Measurements from ENCODE around the gene FAM25G.
"Not testable (repeated sequence)": the region's sequence is repeated elsewhere in the genome, so short reads cannot be mapped to it uniquely, and the experiment has no call there.

Gene FAM25G

DNA sequence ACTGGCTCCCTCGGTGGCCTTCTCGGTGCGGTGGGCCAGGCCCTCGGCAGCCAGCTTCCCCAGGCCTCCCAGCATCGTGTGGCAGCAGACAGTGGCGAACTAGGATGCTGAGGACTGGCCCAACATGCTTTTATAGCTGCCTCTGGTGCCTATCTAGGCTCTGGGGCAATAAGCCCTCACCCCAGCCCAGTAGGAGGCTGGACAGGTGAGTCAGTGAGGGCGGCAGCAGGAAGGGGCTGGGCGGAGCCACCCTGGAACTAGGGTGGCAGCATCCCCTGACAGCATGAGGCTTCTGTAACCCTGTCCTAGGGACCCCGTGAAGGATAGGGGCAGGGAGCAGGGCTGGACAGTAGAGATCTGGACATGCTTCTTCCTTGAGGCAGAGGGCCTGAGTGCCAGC lies at the start of gene FAM25G:
FAM25G (minus strand) TSS at position 101 of the 400 bp plus-strand sequence; CDS start at position 75, 26 bp downstream.
- CTCF ChIA-PET: not testable (repeated sequence)

GRCh38 chr10:47536430-47536829 lies 44.9 kb upstream of the FAM25G start:
- CTCF ChIA-PET: not testable (repeated sequence)

More for the DNA sequence above, at the start of gene FAM25G:
- DNase-seq (ENCODE audit: low read depth, low spot score); POLR2A ChIA-PET; H3K4me3 ChIP-seq (ENCODE audit: low read depth, low read length): not testable (repeated sequence)

GRCh38 chr10:47523475-47523874 lies 32.0 kb upstream of the FAM25G start, which contains the start of gene AGAP9:
Gene AGAP9 (minus strand): TSS chr10:47523638. CDS start chr10:47523526, 112 bp downstream.
- CTCF ChIA-PET; DNase-seq (ENCODE audit: low read depth, low spot score); H3K4me3 ChIP-seq (ENCODE audit: low read depth, low read length); POLR2A ChIA-PET: not testable (repeated sequence)

More at GRCh38 chr10:47536430-47536829, 44.9 kb upstream of the FAM25G start:
- DNase-seq (ENCODE audit: low read depth, low spot score); POLR2A ChIA-PET; H3K4me3 ChIP-seq (ENCODE audit: low read depth, low read length): not testable (repeated sequence)

- POLR2A ChIA-PET; DNase-seq (ENCODE audit: low read depth, low spot score); H3K4me3 ChIP-seq (ENCODE audit: low read depth, low read length); CTCF ChIA-PET: not testable (repeated sequence)
These were observed 10.8 kb upstream of the FAM25G start for GRCh38 chr10:47502313-47502712.

DNA sequence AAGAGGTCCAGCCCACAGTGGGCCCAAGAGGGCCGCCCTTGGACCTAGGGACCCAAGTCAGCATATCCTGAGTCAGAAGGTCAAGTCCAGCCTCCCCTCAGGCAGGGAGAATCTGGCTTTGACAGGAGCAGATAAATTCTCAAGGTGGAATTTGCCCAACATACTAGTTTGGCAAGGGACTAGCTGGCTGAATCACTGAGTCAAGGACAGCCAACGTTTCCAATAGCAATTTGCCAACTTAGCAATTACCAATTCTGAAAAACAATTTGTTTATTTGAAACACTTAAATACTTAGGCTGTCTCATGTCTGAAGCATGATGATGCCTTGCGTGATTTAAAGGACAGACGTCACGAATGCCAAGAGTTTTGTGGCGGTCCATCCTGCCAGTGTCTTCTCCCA lies 2.7 kb upstream of the FAM25G start:
- POLR2A ChIA-PET; H3K4me3 ChIP-seq (ENCODE audit: low read depth, low read length); CTCF ChIA-PET; DNase-seq (ENCODE audit: low read depth, low spot score): not testable (repeated sequence)

DNA sequence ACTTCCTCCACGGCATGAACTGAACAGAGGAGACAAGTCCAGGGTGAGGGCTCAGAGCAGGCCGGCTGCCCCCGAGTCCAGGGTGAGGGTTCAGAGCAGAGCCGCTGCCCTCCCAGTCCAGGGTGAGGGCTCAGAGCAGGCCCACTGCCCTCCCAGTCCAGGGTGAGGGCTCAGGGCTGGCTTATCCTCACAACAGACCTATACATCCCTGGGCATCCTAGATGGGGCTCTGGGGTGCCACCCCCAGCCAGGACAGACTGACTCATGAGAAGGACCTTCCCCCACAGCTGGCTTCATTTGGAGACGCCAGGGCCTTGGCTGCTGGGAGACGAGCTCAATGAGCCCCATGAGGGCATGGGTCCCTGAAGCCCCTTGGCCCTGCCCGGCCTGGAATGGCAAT lies 1.9 kb downstream of the FAM25G start:
- DNase-seq (ENCODE audit: low read depth, low spot score); CTCF ChIA-PET; POLR2A ChIA-PET; H3K4me3 ChIP-seq (ENCODE audit: low read depth, low read length): not testable (repeated sequence)

GRCh38 chr10:47485943-47486342 lies 5.6 kb downstream of the FAM25G start:
- H3K4me3 ChIP-seq (ENCODE audit: low read depth, low read length); CTCF ChIA-PET; POLR2A ChIA-PET: not testable (repeated sequence)
- peak; percentile 16 for DNase-seq (ENCODE audit: low read depth, low spot score)

GRCh38 chr10:47484786-47485185 lies 6.7 kb downstream of the FAM25G start:
- H3K4me3 ChIP-seq (ENCODE audit: low read depth, low read length); CTCF ChIA-PET; DNase-seq (ENCODE audit: low read depth, low spot score); POLR2A ChIA-PET: not testable (repeated sequence)

DNA sequence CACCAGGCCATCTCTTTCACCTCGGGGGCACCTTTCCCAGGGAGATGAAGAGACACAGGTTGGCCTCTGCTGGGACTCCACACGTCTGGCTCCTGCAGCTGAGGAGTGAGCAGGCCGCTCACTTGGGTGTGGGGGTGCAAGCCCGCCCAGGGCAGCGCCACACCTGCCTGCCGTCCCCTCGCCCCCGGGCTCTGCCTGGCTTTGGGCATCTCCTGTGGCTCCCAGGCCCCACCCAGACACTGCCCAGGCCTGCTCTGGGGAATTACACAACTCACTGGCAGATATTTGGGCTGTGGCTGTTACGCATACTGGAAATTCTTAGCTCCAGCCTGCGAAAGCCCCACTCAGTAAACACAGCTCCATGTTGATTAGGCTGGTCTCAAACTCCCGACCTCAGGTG lies 7.6 kb downstream of the FAM25G start, which contains the start of gene ANXA8:
ANXA8 (minus strand) TSS at position 193 of the 400 bp plus-strand sequence; CDS start at position 11, 182 bp downstream.
- DNase-seq (ENCODE audit: low read depth, low spot score); H3K4me3 ChIP-seq (ENCODE audit: low read depth, low read length); POLR2A ChIA-PET; CTCF ChIA-PET: not testable (repeated sequence)

- H3K4me3 ChIP-seq (ENCODE audit: low read depth, low read length); POLR2A ChIA-PET: not testable (repeated sequence)
These were observed 9.1 kb downstream of the FAM25G start for GRCh38 chr10:47482367-47482766.

GRCh38 chr10:47481768-47482181 lies 9.7 kb downstream of the FAM25G start:
- CTCF ChIA-PET; DNase-seq (ENCODE audit: low read depth, low spot score); POLR2A ChIA-PET; H3K4me3 ChIP-seq (ENCODE audit: low read depth, low read length): not testable (repeated sequence)

More at GRCh38 chr10:47482367-47482766, 9.1 kb downstream of the FAM25G start:
- CTCF ChIA-PET; DNase-seq (ENCODE audit: low read depth, low spot score): not testable (repeated sequence)

DNA sequence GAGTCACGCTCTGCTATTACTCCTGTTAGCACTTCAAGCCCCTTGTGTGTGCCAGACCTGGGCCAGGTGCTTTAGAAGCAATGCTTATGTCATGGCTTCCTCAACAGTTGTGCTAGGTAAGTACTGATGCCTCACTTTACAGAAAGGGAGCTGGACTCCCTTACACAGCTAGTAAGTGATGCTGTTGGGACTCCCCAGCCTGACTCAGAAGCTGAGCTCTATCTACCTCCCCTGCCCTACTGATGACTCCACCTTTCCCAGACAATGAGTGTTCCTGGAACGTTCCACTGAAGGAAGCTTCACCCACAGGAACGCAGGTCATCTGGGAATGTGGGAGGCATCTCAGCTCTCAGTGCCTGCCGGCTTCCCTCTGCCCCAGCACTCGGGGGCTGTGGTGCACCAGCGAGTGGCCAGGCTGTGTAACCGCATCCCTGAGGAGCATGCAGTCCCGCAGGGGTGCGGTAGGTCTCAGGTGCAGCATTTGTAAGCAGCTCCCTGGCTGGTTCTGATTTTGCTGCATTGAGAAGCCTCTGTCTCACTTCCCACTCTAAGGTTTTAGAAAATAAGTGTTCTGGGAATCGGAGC lies 10.2 kb downstream of the FAM25G start:
- CTCF ChIA-PET, POLR2A ChIA-PET: not testable (repeated sequence)

GRCh38 chr10:47480133-47480532 lies 11.4 kb downstream of the FAM25G start:
- POLR2A ChIA-PET; H3K4me3 ChIP-seq (ENCODE audit: low read depth, low read length); CTCF ChIA-PET; DNase-seq (ENCODE audit: low read depth, low spot score): not testable (repeated sequence)

More for the DNA sequence above, 10.2 kb downstream of the FAM25G start:
- not testable (repeated sequence) for H3K4me3 ChIP-seq (ENCODE audit: low read depth, low read length); DNase-seq (ENCODE audit: low read depth, low spot score)

DNA sequence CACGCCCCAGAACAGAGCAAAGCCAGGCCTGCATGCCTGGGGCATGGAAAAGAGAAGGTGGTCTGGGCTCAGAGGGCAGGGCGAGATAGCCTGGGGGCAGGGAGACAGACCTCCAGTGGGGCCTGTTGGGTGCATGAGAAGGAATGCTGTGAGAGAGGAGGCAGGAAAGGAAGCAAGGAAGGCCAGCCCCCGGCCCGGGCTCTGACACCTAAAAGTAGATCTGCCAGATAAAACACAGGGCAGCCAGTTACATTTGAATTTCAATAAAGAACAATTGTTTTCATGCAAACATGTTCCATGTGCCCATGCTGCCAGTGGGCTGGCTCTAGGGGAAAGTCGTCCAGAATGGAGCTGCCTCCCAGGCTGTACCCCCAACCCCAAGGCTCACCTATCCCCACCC lies 13.4 kb downstream of the FAM25G start:
- DNase-seq (ENCODE audit: low read depth, low spot score); H3K4me3 ChIP-seq (ENCODE audit: low read depth, low read length); POLR2A ChIA-PET; CTCF ChIA-PET: not testable (repeated sequence)

DNA sequence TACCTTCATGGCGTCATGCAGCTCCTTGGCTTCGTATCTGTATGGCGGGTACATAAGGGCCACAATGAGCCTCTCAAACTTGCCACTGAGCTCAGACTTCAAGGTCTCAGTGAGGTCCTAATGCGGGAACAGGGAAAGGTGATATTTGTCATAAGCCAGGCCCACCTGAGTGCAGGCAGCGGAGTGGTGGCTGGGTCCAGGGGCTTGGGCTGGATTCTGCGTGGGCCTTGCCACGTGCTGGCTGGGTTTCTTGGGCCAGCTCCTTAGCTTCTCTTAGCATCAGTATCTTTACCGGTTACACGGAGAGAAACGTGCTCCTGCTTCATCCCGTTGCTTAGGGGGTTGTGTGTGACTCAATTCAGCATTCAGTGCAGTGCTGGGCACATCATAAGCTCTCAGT lies 14.4 kb downstream of the FAM25G start:
- DNase-seq (ENCODE audit: low read depth, low spot score); CTCF ChIA-PET; H3K4me3 ChIP-seq (ENCODE audit: low read depth, low read length); POLR2A ChIA-PET: not testable (repeated sequence)

- CTCF ChIA-PET; POLR2A ChIA-PET; DNase-seq (ENCODE audit: low read depth, low spot score); H3K4me3 ChIP-seq (ENCODE audit: low read depth, low read length): not testable (repeated sequence)
These were observed 16.4 kb downstream of the FAM25G start for GRCh38 chr10:47475101-47475500.

- CTCF ChIA-PET; POLR2A ChIA-PET; DNase-seq (ENCODE audit: low read depth, low spot score); H3K4me3 ChIP-seq (ENCODE audit: low read depth, low read length): not testable (repeated sequence)
These were observed 18.0 kb downstream of the FAM25G start for GRCh38 chr10:47473516-47473915.

DNA sequence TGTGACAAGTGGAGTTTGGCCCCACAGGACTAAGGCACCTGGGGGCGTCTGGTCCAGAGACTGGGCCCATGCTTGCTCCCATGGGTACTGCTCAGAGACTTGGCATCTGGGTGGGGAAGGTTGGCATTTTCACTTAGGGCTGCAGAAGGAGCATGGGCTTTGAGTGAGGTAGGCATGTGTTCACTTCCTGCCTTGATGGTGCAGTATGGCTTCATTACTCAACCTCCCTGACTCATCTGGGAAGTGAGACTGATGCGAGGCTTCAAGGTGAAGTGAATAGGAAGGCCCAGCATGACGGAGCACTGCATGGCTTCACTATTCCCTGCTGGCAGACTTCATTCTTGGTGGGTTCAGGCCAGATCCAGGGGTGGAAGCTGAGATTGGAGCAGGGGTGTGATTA lies 18.9 kb downstream of the FAM25G start:
- POLR2A ChIA-PET; CTCF ChIA-PET; DNase-seq (ENCODE audit: low read depth, low spot score); H3K4me3 ChIP-seq (ENCODE audit: low read depth, low read length): not testable (repeated sequence)
